Hepatocyte (in vitro differentiated cells): ENCODE measurements around the gene VAPB. TPM values are rescaled to one million over a fixed set of nuclear protein-coding genes. Genes with fewer than 3 reads are reported as not detected.

Experiments
- DNase-seq: peaks from one replicate; pipeline ENCODE4 v3.0.0-alpha.2; 2016; ENCODE audit warnings: low spot score
- H2AFZ ChIP-seq: fragments of 200-600 bp; sonication (generic); 2 replicates; pipeline ENCODE4 v1.6.0; 2016; ENCODE audit warnings: antibody characterized with exemption, mild to moderate bottlenecking
- H3K27ac ChIP-seq: fragments of 200-600 bp; sonication (generic); 2 replicates; pipeline ENCODE4 v1.5.1; 2016; ENCODE audit warnings: mild to moderate bottlenecking
- H3K27me3 ChIP-seq: fragments of 200-600 bp; sonication (generic); 2 replicates; pipeline ENCODE4 v1.6.1; 2016
- H3K36me3 ChIP-seq: fragments of 200-600 bp; sonication (generic); replicated peaks from 2 replicates; pipeline ENCODE4 v1.5.1; 2016; ENCODE audit warnings: low read depth; ENCODE audit not compliant: insufficient read depth
- H3K4me1 ChIP-seq: fragments of 200-600 bp; sonication (generic); 2 replicates; pipeline ENCODE4 v1.5.1; 2016; ENCODE audit warnings: mild to moderate bottlenecking, moderate library complexity; ENCODE audit not compliant: insufficient read depth
- H3K4me2 ChIP-seq: fragments of 200-600 bp; sonication (generic); 2 replicates; pipeline ENCODE4 v1.6.0; 2016
- H3K4me3 ChIP-seq: fragments of 200-600 bp; sonication (generic); 2 replicates; pipeline ENCODE4 v1.5.1; 2016; ENCODE audit warnings: mild to moderate bottlenecking
- H3K79me2 ChIP-seq: fragments of 200-600 bp; sonication (generic); 2 replicates; pipeline ENCODE4 v1.6.0; 2017; ENCODE audit warnings: mild to moderate bottlenecking
- H3K9me2 ChIP-seq: fragments of 200-600 bp; sonication (generic); replicated peaks from 2 replicates; pipeline ENCODE4 v1.6.0; 2017; ENCODE audit warnings: mild to moderate bottlenecking; ENCODE audit not compliant: insufficient read depth
- H3K9me3 ChIP-seq: fragments of 200-600 bp; sonication (generic); 2 replicates; pipeline ENCODE4 v1.5.1; 2016; ENCODE audit warnings: low read depth, mild to moderate bottlenecking
- H4K20me1 ChIP-seq: fragments of 200-600 bp; sonication (generic); 2 replicates; pipeline ENCODE4 v1.6.0; 2016; ENCODE audit warnings: mild to moderate bottlenecking; ENCODE audit not compliant: insufficient read depth, poor library complexity, severe bottlenecking
- CTCF ChIP-seq: fragments of 200-600 bp; sonication (generic); IDR thresholded peaks from 2 replicates; pipeline ENCODE4 v1.5.1; 2016; ENCODE audit warnings: antibody characterized with exemption, mild to moderate bottlenecking; ENCODE audit not compliant: poor library complexity
- EZH2 ChIP-seq: fragments of 200-600 bp; sonication (generic); IDR thresholded peaks from 2 replicates; pipeline ENCODE4 v1.6.1; 2016; ENCODE audit warnings: antibody characterized with exemption, mild to moderate bottlenecking, borderline replicate concordance
- EZH2phosphoT487 ChIP-seq: fragments of 200-600 bp; sonication (generic); IDR thresholded peaks from one replicate; pipeline ENCODE4 v1.6.1; 2018; ENCODE audit warnings: antibody characterized with exemption, mild to moderate bottlenecking, low read depth, moderate library complexity; ENCODE audit not compliant: unreplicated experiment, severe bottlenecking
- WGBS: methylation state at CpG from one replicate; pipeline ENCODE4 v1.1.6; 2016; ENCODE audit warnings: low lambda C conversion rate; ENCODE audit errors: missing lambda C conversion rate; 5-methylcytosine and 5-hydroxymethylcytosine counted together
- polyA plus RNA-seq: library from polyadenylated mRNA; unstranded; fragments of >200 nt; fragmentation: Nextera tagmentation; extraction: Ambion mirVana; gene quantifications from 2 replicates; pipeline ENCODE4 v1.2.1, GENCODE V29; 2016
- total RNA-seq: library from RNA; depleted of rRNA; stranded (reverse); fragments of >200 nt; gene quantifications from 2 replicates; pipeline ENCODE4 v1.2.3, GENCODE V29; 2014

VAPB gene
- total and polyA plus RNA-seq, 2 experiments from 2014 or later, result 32.1 to 49.6 TPM

- H3K4me3 ChIP-seq, result no peak overlapping the region
- no peaks in the 10 kb centered on the region for H4K20me1 ChIP-seq
- WGBS, result 95% methylated on average over 6 of the region's 6 CpGs
- H3K4me2 ChIP-seq, result no peak overlapping the region
- TF ChIP-seq EZH2, result no peak
- no peak for TF ChIP-seq EZH2phosphoT487
- TF ChIP-seq CTCF, result no peak
- H3K27me3 ChIP-seq, result no peaks in the 10 kb centered on the region
- H3K9me2 ChIP-seq, result no peaks in the 10 kb centered on the region
- H3K79me2 ChIP-seq, result no peaks in the 10 kb centered on the region
- no peaks in the 10 kb centered on the region for H3K4me1 ChIP-seq
- no peaks in the 10 kb centered on the region for H3K36me3 ChIP-seq
- H2AFZ ChIP-seq, result no peak overlapping the region
- H3K9me3 ChIP-seq, result no peaks in the 10 kb centered on the region
- H3K27ac ChIP-seq, result no peak overlapping the region
- no peak for DNase-seq
These were observed 107.4 kb downstream of the VAPB start for GRCh38 chr20:58496429-58496769.

- no peak overlapping the region for H3K27ac ChIP-seq
- 96% methylated on average over 14 of the region's 16 CpGs for WGBS
- H3K4me1 ChIP-seq, result no peaks in the 10 kb centered on the region
- no peak for DNase-seq
- no peaks in the 10 kb centered on the region for H3K9me2 ChIP-seq
- H4K20me1 ChIP-seq, result no peaks in the 10 kb centered on the region
- H3K4me3 ChIP-seq, result no peak overlapping the region
- no peaks in the 10 kb centered on the region for H3K9me3 ChIP-seq
- H2AFZ ChIP-seq, result no peak overlapping the region
- no peak for TF ChIP-seq EZH2
- no peak for TF ChIP-seq EZH2phosphoT487
- TF ChIP-seq CTCF, result no peak
- no peaks in the 10 kb centered on the region for H3K36me3 ChIP-seq
- no peak overlapping the region for H3K4me2 ChIP-seq
- H3K79me2 ChIP-seq, result no peaks in the 10 kb centered on the region
- H3K27me3 ChIP-seq, result no peaks in the 10 kb centered on the region
These were observed 108.1 kb downstream of the VAPB start for GRCh38 chr20:58497076-58497641.

DNA sequence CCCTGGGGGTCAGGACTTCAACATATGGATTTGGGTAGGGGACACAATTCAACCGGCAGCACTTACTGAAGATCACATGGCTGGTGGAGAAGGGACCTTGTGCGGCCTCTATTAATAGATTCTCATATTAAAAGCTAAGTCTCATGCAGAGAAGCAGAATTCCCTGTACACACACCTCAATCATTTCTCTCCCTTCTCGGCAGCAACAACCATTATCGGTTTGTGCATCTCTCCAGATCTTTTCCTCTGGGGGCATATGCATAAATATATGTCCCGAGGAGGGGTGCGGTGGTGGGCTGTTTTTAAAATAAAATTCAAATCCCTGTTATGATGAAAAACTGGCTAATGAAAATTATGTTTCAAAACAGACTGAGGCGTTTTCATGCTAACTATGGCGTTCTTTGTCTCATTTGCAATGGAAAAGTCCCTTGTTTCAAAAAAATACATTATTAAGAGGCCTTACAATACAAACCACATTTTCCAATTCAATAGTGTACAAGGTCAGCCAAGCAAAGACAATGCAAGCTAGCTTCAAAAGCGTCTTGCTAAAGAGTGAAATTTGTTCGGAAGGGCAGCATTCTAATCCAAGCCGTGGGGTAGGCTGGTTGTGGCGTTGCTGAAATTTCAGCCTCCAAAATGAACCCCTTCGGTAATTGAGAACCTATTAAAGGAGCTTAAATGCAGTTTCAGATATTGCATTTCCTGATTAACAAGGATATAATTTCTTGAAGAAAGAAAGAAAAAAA is 108.9 kb downstream of the VAPB start:
- H3K9me3 ChIP-seq, result no peaks in the 10 kb centered on the region
- H3K4me2 ChIP-seq, result no peak overlapping the region
- no peaks in the 10 kb centered on the region for H3K36me3 ChIP-seq
- WGBS, result 93% methylated on average over 13 of the region's 13 CpGs
- DNase-seq, result no peak
- no peak for TF ChIP-seq EZH2
- TF ChIP-seq CTCF, result no peak
- no peak for TF ChIP-seq EZH2phosphoT487
- no peaks in the 10 kb centered on the region for H3K79me2 ChIP-seq
- H4K20me1 ChIP-seq, result no peaks in the 10 kb centered on the region
- no peaks in the 10 kb centered on the region for H3K27me3 ChIP-seq
- no peak overlapping the region for H2AFZ ChIP-seq
- H3K27ac ChIP-seq, result no peak overlapping the region
- no peaks in the 10 kb centered on the region for H3K4me1 ChIP-seq
- H3K4me3 ChIP-seq, result no peak overlapping the region
- no peaks in the 10 kb centered on the region for H3K9me2 ChIP-seq
